HG02588 (cell line): ENCODE results near the gene BEST2.

Experiments used
- ATAC-seq: cut with Tn5 transposase; IDR thresholded peaks from one replicate; pipeline ENCODE4 v1.9.1; 2021; ENCODE audit warnings: mild to moderate bottlenecking, moderate library complexity; ENCODE audit not compliant: unreplicated experiment

The BEST2 gene

DNA sequence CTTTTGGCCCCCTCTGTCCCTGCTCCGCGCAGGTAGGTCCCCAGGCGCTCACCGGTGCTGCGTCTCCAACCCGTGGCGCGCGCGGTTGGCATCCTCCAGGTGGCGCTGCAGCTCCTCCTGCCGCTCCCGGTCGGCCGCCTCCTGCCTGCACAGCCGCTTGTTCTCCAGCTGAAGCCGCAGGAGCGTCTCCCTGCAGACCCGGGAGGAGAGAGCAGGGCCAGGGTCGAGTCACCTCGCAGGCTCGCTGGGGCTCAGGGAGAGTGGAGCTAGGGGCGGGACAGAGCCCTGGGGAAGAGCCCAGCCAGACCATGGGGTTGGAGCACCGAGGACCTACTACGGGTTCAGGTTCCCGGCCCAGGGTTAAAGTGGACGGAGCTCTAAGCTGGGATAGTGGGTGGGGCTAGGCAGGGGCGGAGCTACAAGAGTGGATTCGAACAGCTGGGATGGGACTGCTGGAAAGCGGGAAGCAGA lies 14.5 kb downstream of the BEST2 start:
- ATAC-seq = no peak

DNA sequence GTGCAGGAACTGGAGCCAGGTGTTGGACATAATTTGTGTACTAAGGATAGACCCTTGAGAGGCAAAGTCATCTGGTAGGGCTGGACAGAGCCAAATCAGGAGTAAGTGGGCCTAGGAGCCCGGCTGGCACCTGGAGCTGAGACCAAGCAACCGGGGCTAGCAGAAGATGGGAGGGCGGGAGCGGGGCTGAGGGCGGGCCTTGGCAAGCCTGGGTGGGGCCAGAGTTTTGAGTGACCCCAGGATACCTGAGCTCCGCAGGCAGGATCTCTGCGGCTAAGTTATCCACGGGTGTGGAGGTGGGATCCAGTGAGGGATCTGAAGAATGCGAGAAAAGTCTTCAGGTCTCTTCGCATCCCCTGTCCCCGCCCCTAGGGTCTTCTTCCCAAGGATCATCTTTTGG lies 15.6 kb downstream of the BEST2 start:
- no peak for ATAC-seq

DNA sequence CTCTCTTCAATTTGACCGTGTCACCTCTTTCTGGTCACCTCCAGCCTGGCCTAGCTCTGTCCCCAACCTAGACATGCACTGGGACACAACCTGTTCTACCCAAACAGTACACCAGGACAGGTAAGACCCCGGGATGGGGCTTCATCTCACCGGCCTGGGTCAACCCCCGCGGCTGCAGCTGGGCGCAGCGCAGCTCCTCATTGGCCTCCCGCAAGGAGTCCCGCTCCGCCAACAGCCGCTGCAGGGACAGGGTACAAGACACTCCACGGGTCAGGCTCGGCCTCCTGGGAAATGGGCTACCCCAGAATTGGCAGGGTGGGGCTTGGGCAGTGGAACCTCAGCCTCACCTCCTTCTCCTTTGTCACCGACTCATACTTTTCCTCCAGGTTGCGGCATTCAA lies 16.1 kb downstream of the BEST2 start:
- ATAC-seq = no peak

DNA sequence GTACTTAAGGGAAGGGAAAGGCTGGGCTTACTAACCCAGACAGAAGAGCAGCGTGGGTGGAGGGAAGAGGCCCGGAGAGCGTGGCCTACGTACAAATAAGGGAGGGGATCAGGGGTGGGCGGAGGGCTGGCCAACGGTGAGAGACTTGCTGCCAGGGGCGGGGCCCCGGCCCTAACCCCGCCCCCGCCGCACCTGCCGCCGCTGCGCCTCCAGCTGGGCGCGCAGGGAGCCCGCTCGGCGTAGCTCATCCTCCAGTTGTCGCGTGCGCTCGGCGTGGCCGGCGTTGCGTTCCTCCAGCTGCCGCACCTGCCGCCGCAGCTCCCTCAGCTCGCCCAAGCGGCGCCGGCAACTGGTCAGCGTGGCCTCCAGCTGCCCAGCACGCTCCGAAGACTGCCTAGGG lies 18.1 kb downstream of the BEST2 start:
- no peak for ATAC-seq

DNA sequence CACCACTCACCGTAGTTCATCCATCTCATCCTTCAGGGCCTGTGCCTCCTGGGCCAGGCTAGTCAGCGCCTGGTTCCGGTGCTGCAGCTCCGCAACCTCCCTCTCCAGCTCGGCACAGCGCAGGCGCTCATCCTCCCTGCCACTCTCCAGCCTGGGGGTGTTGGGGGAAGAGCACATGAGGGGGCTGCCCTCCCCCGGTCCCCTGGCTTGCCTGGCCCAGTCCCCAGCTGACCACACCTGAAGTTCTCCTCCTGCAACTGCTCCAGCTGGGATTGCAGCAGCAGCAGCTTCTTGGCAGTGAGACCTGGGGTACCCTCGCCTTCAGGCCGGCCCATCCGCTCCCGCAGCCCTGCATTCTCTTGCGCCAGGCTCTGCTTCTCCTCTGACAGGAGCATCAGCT lies 19.3 kb downstream of the BEST2 start:
- ATAC-seq = no peak

DNA sequence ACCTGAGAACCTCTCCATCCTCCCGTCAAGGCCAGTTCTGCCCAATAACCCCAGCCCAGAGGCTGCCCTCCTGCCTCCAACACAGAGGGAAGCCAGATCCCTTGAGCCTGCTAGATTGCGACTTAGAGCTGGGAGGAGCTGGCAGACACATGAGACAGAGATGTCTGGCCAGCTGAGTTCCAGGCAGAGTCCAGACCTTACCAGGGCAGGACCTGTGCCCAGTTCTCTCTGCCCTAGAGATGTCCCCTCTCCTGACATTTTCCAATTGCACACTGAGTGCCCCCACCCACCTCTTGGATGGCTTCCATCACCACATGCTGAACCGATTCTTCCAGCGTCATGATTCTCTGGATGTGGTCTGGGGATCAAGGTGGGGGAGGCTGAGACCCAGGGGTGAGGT lies 20.7 kb downstream of the BEST2 start:
- no peak for ATAC-seq

DNA sequence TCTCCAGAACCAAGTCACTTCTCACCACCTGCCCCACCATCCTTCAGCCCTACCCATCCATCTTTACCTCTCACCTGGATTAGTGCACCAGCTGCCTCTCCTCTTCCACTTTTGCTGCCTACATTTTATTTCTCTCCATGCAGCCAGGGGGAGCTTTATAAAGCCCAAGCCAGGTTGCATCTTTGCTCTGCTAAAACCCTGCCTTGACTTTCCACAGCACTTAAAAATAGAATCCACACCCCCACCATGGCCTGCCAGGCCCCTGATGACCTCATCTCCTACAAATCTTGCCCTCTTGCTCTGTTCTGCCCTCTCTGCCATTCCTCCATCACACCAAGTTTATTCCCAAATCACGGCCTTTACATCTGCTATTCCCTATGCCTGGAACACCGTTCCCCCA lies 22.0 kb downstream of the BEST2 start:
- no peak for ATAC-seq

DNA sequence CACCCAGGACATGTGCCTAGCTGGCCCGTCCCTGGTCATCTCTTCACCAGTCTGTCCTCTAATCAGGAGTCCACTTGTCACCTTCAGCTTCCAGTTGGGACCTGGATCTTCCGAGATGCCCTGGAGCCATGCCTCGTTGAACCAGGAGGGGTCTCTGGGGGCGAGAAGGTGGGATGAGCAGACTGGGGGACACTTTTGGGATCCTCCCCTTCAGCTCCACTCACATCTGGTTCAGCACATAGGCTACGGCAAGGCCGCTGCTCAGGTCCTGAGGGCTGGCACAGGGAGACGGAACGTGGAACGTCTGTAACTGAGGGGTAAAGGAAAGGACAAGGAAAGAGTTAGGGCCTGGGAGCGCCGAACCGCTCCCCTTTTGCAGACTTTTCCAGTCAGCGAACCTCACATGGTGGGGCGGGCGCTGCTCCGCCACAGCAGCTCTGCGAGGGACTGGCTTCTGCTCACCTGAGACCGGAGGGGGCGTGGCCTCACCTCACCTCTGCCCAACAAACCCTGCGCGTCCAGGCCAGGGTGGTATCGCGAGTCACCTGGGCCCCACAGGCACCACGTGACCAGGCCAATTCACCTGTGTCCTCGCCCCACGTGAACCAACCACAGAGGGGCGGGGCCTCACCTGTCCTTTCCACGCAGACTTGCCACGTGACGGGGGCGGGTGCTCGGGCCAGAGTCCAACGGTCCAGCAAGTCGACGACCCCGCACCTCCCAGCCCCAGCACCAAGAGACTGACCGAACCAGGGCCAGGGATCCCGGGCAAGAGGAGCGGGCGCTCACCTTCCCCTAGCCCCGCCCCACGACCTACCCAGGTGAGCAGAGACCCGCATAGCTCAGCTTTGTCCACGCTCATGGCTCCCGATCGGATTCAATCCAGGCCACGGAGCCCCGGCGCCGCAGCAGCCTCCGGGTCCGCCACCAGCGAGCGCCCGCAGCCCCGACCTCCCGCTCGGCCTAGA lies 23.3 kb downstream of the BEST2 start, which contains the start of gene HOOK2:
Gene HOOK2 (minus strand): TSS at position 965 of the 968 bp plus-strand sequence. CDS start 103 bp downstream, at position 862.
- ATAC-seq = peak; percentile 6

DNA sequence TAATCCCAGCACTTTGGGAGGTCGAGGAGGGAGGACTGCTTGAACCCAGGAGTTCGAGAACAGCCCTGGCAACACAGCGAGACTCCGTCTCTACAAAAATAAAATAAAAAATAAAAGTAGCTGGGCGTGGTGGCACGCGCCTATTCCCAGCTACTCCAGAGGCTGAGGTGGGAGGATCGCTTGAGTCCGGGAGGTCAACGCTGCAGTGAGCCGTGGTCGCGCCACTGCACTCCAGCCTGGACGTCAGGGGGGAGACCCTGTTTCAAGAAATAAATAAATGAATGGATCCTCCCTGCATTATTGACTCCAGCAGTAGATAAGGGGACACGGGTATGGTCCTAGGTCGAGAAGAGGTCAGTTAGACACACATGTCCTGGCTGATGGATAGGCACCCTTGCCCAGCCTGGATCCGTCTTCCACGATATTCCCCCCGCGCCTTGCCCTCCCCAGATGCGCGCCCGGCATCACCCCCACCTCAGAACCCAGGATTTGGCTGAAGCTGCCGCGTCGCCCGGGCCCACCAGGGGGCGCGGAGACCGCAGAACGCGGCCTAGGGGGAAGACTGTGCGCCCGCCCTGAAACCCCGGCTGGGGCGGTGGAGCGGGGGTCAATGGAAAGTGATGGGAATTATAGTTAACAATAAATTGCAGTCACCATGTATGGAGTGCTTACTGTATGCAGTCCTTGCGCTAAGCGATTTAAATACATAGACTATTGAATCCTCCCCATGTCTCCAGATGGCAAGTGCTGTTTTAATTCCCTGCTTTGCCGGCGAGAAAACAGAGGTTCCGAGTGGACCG lies 25.8 kb downstream of the BEST2 start:
- ATAC-seq = no peak

DNA sequence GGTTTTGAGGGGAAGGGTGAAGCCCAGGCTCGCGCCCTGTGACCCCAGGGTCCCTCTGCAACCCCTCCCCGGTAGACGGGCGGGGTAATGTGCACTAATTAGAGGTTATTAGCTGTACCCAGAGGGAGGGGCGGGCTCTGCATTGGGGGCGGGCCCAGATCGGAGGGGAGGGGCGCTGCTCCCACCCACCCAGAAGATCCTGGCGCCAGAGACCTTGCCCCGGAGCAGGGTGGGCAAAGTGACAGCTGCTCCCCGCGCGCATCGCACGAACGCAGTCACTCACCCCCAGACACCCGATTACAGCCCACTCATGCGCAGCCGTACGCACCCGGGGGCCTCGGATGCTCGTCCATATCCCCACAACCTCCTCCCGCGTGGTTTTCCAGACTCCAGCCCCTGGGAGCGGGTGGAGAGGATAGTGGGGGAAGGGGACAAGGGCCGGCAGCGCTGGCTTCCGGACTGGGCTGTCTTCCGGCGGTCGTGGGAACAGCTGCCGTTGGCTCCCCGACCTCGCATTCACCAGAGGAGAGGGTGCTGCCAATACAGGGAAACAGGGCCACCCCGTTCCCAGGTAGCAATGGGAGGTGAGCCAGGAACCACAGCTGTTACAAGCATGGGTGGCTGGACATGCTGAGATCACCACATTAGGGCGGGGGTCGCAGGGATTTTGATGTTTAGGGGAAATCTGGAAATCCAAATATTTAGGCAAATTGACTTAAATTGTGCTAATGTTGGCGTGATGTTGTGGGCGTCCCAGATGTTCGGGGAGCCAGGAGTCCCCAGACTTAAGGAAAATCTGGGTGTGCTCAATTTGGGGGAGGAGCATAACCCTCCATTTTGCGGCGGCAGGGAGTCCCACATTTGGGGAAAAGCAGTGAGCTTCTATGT lies 26.7 kb downstream of the BEST2 start:
- no peak for ATAC-seq

DNA sequence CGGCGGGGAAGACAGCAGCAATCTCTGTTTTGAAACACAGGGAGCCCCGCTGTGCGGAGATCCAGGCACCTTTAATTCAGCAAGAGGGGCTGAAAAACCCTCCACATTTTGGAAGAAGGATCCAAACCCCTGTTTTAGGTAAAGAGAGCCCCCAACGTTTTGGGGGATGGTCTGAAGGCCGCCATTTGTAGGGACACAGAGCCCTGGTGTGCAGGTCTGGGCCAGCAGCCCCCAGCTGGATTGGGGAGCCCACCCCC lies 27.2 kb downstream of the BEST2 start:
- ATAC-seq = no peak

DNA sequence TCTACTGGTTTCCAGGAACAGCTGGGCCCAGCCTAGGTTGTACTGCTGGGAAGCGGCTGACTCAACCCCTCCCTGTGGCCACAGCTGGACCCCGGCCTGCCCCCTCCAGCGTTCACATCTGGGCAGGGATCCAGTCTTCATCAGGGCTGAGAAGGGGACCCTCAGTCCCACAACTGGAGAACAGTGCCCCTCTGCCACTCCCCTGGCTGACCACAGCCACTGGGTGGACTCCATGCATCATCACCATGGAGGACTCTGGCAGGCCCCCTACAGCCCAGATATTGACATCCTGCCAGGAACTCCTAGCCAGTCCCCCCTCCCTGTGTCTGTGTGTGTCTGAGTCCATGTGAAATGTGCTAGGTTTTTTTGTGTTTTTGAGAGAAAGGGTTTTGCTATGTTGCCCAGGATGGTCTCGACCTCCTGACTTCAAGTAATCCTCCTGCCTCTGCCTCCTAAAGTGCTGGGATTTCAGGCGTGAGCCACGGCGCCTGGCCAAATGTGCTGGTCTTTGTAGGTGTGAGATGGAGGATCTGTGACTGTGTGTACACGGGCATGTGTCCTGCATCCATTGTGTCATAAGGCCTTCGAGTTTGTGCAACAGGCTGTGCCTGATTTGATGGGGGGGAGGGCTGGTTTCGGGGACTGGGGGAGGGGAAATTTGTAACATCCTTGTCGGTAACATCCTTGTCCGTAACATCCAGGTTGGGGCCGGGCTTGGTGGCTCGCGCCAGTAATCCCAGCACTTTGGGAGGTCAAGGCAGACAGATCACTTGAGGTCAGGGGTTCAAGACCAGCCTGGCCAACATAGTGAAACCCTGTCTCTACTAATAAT lies 27.8 kb downstream of the BEST2 start:
- no peak for ATAC-seq

DNA sequence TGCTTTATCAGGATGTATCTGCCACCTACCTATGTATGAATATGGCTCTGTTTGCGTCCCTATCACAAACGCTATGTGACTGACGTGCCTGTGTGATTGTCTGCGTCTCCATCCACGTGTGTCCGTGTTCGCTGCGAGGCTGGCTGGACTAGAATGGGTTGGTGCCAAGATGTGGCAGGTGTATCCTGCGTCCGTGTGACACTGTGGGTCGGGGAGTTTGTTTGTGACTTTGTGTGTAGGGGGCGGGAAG lies 30.5 kb downstream of the BEST2 start:
- ATAC-seq = no peak

DNA sequence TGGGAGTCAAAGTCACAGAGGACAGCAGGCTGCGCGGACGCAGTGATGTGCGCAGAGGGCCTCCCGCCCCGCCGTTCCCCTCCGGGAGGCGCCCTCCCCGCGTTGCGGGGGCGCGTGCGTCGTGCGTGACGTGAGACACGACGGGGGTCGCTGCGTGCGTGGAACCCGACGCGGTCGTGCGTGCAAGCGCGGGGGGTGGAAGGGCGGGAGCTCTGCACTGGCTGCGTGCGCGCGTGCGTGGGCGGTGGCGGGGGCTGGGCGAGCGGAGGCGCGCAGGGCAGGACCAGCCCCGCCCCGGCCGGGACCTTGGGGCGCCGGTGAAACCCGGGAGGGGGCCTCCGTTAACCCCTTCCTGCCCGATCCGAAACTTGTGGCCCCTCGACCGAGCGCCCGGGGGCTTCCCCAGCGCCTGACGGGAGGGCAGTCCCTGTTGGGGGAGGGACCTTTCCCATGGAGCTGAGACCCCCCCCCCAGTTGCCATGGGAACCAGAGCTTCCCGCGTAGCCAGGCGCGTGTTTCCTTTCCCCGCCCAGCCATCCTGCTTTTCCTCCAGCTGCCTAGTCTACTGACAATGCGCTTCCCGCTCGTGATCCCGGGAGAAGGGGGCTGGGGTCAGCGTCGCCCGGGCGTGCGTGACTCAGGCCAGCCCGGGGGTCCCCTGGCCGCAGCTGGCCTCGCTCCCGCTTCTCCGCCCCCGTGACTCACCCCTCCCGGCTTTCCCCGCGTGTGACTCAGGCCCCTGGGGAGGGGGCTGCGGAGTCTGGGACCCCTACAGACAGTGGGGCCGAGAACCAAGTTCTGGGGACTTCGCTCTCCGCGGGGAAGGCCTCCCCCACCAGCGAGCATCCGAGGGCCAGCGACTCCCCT lies 31.1 kb downstream of the BEST2 start:
- peak; percentile 37 for ATAC-seq

DNA sequence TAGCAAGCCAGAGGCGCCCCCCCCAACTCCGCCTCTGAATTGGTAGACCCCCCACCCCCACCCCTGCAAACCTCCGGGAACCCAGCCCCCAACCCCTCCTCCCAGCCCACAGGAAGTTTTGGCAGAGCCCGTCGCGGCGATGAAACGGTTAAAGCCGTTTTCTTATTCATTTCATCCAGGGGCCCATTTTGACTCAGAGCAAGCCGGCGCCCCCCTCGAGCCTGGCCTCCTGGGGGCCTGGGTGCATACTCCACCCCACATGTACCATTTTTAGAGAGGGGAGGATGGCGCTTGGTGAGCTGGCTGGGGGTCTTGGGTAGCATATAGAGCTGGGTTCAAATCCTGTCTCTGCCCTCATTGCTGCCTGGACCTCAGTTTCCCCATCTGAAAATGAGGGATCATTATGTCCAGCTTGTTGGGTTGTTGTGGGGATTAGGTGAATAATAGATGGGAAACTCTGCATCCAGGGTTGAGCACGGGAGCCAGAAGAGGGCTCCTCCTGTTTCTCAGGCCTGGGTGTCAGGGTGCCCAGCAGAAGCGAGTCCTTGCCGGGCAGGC lies 31.8 kb downstream of the BEST2 start:
- ATAC-seq = no peak

DNA sequence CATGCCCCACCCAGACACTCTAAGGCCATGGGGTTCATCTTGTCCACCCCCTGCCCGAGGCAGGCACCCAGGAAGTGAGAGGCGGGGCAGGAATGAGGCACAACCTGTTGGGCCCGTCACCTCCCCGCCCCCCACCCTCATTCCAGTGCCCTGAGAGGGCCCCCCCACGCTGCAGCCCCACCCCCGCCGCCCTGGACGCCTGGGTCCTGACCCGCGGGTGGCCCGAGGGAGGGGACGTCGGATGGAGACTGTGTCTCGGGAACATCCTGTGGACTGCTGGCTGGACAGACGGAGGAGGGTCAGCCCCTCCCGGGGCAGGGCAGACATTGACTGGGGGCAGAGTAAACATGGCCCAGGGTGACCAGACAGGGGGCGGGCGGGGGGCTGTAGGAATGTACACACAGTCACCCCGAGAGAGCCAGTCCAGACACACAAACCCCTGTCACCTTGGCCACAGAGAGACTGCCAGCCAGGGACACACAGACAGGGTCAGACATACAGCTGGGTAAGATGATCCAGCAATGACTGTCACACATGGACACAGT lies 32.3 kb downstream of the BEST2 start:
- no peak for ATAC-seq

DNA sequence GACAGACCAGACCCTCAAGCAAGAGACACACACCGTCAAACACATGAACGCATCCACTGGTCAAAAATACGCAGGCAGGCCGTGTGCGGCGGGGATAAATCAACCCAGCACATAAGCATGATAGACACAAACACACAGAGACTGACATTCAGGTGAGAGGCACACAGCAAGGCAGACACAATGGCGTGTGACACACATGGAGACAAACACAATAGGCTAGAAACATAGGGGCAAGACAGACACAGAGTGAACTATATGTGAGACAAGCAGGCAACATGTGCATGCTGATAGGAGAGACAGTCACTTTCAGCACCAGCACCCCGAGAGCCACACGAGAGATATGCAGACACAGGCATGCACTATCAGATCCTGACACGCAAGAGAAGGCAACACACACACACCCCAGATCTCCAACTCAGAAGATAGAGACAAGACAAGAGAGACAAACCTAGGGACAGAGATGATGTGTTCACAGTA lies 32.8 kb downstream of the BEST2 start:
- ATAC-seq = no peak

DNA sequence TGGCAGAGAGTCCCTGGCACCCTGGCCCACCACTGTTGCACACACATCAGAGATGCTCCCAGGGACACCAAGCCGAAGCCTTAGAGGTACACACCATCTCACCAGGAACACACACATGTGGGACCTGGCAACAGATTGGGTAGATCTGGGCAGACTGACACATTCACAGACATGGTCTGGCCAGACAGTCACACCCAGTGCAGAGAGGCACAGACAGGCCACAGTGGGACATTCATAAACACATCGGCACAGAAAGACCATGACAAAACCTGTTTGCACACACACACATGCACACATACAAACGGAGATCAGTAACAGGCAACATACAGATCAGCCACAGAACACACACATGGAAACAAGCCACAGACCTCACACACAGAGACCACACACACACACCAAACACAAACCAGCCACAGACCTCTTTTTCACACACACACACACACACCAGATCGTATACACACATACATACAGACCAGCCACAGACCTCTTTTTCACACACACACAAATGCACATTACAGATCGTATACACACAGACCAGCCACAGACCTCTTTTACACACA lies 33.4 kb downstream of the BEST2 start:
- no peak for ATAC-seq
